ENCODE data around the gene RELL1. TPM values are rescaled to one million over a fixed set of nuclear protein-coding genes. Genes with fewer than 3 reads are reported as not detected.

RELL1 gene
- total RNA-seq, 1 experiment from 2014 or later, result 45.3 TPM

DNA sequence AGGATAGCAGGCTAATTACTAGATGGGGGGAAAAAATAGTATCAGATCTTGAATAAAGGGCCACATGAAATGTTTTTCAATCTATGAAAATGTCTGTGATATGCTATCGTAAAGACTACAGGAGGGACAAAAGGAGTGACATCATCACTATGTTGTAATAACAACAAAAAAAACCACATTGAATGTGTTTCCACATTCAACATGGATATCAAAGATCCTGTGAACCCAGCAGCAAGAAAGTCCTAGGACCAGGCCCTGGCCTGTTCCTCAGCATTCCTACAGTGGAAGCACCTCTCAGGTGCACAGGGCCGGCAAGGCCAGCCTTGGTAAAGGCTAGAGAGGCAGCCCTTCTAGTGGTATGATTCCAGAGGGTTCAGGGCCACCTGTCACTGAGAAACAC is 118.3 kb downstream of the RELL1 start:
- no TSS peak for BruUV-seq (replicated peaks)
- TF ChIP-seq, protein P1, sequence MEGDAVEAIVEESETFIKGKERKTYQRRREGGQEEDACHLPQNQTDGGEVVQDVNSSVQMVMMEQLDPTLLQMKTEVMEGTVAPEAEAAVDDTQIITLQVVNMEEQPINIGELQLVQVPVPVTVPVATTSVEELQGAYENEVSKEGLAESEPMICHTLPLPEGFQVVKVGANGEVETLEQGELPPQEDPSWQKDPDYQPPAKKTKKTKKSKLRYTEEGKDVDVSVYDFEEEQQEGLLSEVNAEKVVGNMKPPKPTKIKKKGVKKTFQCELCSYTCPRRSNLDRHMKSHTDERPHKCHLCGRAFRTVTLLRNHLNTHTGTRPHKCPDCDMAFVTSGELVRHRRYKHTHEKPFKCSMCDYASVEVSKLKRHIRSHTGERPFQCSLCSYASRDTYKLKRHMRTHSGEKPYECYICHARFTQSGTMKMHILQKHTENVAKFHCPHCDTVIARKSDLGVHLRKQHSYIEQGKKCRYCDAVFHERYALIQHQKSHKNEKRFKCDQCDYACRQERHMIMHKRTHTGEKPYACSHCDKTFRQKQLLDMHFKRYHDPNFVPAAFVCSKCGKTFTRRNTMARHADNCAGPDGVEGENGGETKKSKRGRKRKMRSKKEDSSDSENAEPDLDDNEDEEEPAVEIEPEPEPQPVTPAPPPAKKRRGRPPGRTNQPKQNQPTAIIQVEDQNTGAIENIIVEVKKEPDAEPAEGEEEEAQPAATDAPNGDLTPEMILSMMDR (IDR thresholded peaks at IDR 0.05; ENCODE audit: insufficient read depth in 1 of 2, low read depth in 1 of 2, low read length in 1 of 2, severe bottlenecking in 1 of 2, unreplicated experiment in 1 of 2), result no peak
- Mint-ChIP-seq H3K27ac (ENCODE audit: unreplicated experiment) (no peak overlapping the region), H3K4me1 (ENCODE audit: low read depth, unreplicated experiment) (peaks cover 6% of the 10 kb centered on the region), H3K36me3 (ENCODE audit: insufficient read depth, unreplicated experiment) (peaks cover 16% of the 10 kb centered on the region), H3K27me3 (ENCODE audit: insufficient read depth, unreplicated experiment) (no peaks in the 10 kb centered on the region), H3K4me3 (ENCODE audit: unreplicated experiment) (no peak overlapping the region), H3K9me3 (ENCODE audit: unreplicated experiment) (no peaks in the 10 kb centered on the region)
- no peak for DNase-seq
- no peaks in the 10 kb centered on the region for H3K4me1 ChIP-seq
- intact Hi-C loops (cut with micrococcal nuclease; ENCODE audit: unreplicated experiment), result loop anchor here (2.0 to 5.0 kb wide), 2 partner anchors 29 to 136 kb away; no protein-coding TSS in a partner anchor
- H3K27me3 ChIP-seq (replicated peaks; ENCODE audit: control insufficient read depth, insufficient read depth, low read length), result no peaks in the 10 kb centered on the region
- POLR2A ChIA-PET, result no interaction called here
- H3K36me3 ChIP-seq (ENCODE audit: control insufficient read depth, insufficient read depth, low read length), result no peaks in the 10 kb centered on the region
- no peaks in the 10 kb centered on the region for H3K9me3 ChIP-seq
- H3K4me3 ChIP-seq (ENCODE audit: low read depth, low read length), result no peak overlapping the region
- CTCF ChIA-PET, result interaction anchor here (1.7 kb wide), 1 partner anchor 133 kb away, joined by 5 read pairs; no protein-coding TSS in a partner anchor

- no peaks in the 10 kb centered on the region for H3K36me3 ChIP-seq (ENCODE audit: control insufficient read depth, insufficient read depth, low read length)
- H3K4me1 ChIP-seq, result peaks cover 21% of the 10 kb centered on the region
- Mint-ChIP-seq H3K27me3 (ENCODE audit: insufficient read depth, unreplicated experiment) (no peaks in the 10 kb centered on the region), H3K27ac (ENCODE audit: unreplicated experiment) (no peak overlapping the region), H3K4me1 (ENCODE audit: low read depth, unreplicated experiment) (peaks cover 12% of the 10 kb centered on the region), H3K9me3 (ENCODE audit: unreplicated experiment) (no peaks in the 10 kb centered on the region), H3K36me3 (ENCODE audit: insufficient read depth, unreplicated experiment) (peaks cover 12% of the 10 kb centered on the region), H3K4me3 (ENCODE audit: unreplicated experiment) (no peak overlapping the region)
- no peak overlapping the region for H3K4me3 ChIP-seq (ENCODE audit: low read depth, low read length)
- ChIA-PET POLR2A (no interaction called here), CTCF (no interaction called here)
- H3K27me3 ChIP-seq (replicated peaks; ENCODE audit: control insufficient read depth, insufficient read depth, low read length), result no peaks in the 10 kb centered on the region
- no peaks in the 10 kb centered on the region for H3K9me3 ChIP-seq
- DNase-seq, result no peak
- TF ChIP-seq, protein P1 (IDR thresholded peaks at IDR 0.05; ENCODE audit: insufficient read depth in 1 of 2, low read depth in 1 of 2, low read length in 1 of 2, severe bottlenecking in 1 of 2, unreplicated experiment in 1 of 2), result no peak
- no TSS peak for BruUV-seq (replicated peaks)
- intact Hi-C loops (cut with micrococcal nuclease; ENCODE audit: unreplicated experiment), result no loop called here
Observed at GRCh38 chr4:37562592-37562991, 123.6 kb downstream of the RELL1 start.

GRCh38 chr4:37561803-37562207 is 124.4 kb downstream of the RELL1 start:
- H3K36me3 Mint-ChIP-seq (ENCODE audit: insufficient read depth, unreplicated experiment), result peaks cover 12% of the 10 kb centered on the region
- H3K9me3 Mint-ChIP-seq (ENCODE audit: unreplicated experiment), result no peaks in the 10 kb centered on the region
- Histone ChIP-seq H3K9me3 (no peaks in the 10 kb centered on the region), H3K27me3 (replicated peaks; ENCODE audit: control insufficient read depth, insufficient read depth, low read length) (no peaks in the 10 kb centered on the region), H3K4me3 (ENCODE audit: low read depth, low read length) (no peak overlapping the region), H3K4me1 (peaks cover 21% of the 10 kb centered on the region), H3K36me3 (ENCODE audit: control insufficient read depth, insufficient read depth, low read length) (no peaks in the 10 kb centered on the region)
- H3K4me1 Mint-ChIP-seq (ENCODE audit: low read depth, unreplicated experiment), result peaks cover 12% of the 10 kb centered on the region
- H3K4me3 Mint-ChIP-seq (ENCODE audit: unreplicated experiment), result no peak overlapping the region
- DNase-seq, result no peak
- no peak overlapping the region for H3K27ac Mint-ChIP-seq (ENCODE audit: unreplicated experiment)
- ChIA-PET POLR2A (no interaction called here), CTCF (no interaction called here)
- TF ChIP-seq, protein P1 (IDR thresholded peaks at IDR 0.05; ENCODE audit: insufficient read depth in 1 of 2, low read depth in 1 of 2, low read length in 1 of 2, severe bottlenecking in 1 of 2, unreplicated experiment in 1 of 2), result no peak
- intact Hi-C loops (cut with micrococcal nuclease; ENCODE audit: unreplicated experiment), result no loop called here
- no TSS peak for BruUV-seq (replicated peaks)
- no peaks in the 10 kb centered on the region for H3K27me3 Mint-ChIP-seq (ENCODE audit: insufficient read depth, unreplicated experiment)

Measured in Caco-2 (cell line).